Mononuclear cell (primary cell): ENCODE results near the gene MAGIX. TPM values are rescaled to one million over a fixed set of nuclear protein-coding genes. Genes with fewer than 3 reads are reported as not detected.
"Not testable (repeated sequence)": the region's sequence is repeated elsewhere in the genome, so short reads cannot be mapped to it uniquely, and the experiment has no call there.

Source experiments
- H3K27me3 ChIP-seq: 2 replicates; pipeline ENCODE4 v1.6.0; 2011; ENCODE audit warnings: low read length, control low read depth; ENCODE audit not compliant: insufficient read depth
- H3K4me1 ChIP-seq: 2 replicates; pipeline ENCODE4 v1.5.1; 2011; ENCODE audit warnings: mild to moderate bottlenecking, low read length, control low read depth; ENCODE audit not compliant: insufficient read depth
- H3K4me3 ChIP-seq: 2 replicates; pipeline ENCODE4 v1.5.1; 2011; ENCODE audit warnings: mild to moderate bottlenecking, low read length, moderate library complexity
- H3K9me3 ChIP-seq: 2 replicates; pipeline ENCODE4 v1.5.1; 2011; ENCODE audit warnings: low read depth, mild to moderate bottlenecking, control low read depth, low read length
- total RNA-seq: library from RNA; depleted of rRNA; stranded (reverse); fragments of >200 nt; gene quantifications from one replicate; pipeline ENCODE4 v1.2.3, GENCODE V29; 2012

Gene MAGIX
- total RNA-seq: 0.42 TPM

- Histone ChIP-seq H3K4me3 (peak within 1 kb of the TSS; percentile 25), H3K9me3 (no peaks in the 10 kb centered on the region), H3K4me1 (peaks cover 25% of the 10 kb centered on the region), H3K27me3 (no peaks in the 10 kb centered on the region)
Observed at GRCh38 chrX:49162620-49163019, at the start of gene MAGIX. MAGIX (plus strand) TSS chrX:49162758; CDS start chrX:49162890, 132 bp downstream.

GRCh38 chrX:49116076-49116475 is 46.5 kb upstream of the MAGIX start:
- H3K4me1 ChIP-seq: peaks cover 11% of the 10 kb centered on the region
- no peak overlapping the region for H3K4me3 ChIP-seq
- H3K27me3 ChIP-seq: no peaks in the 10 kb centered on the region
- no peaks in the 10 kb centered on the region for H3K9me3 ChIP-seq

GRCh38 chrX:49116716-49117115 is 45.8 kb upstream of the MAGIX start:
- H3K27me3 ChIP-seq: no peaks in the 10 kb centered on the region
- no peak overlapping the region for H3K4me3 ChIP-seq

GRCh38 chrX:49117581-49117980 is 45.0 kb upstream of the MAGIX start:
- H3K4me3 ChIP-seq: no peak overlapping the region
- H3K27me3 ChIP-seq: no peaks in the 10 kb centered on the region
- peaks cover 14% of the 10 kb centered on the region for H3K4me1 ChIP-seq
- no peaks in the 10 kb centered on the region for H3K9me3 ChIP-seq

More at GRCh38 chrX:49116716-49117115, 45.8 kb upstream of the MAGIX start:
- Histone ChIP-seq H3K9me3 (no peaks in the 10 kb centered on the region), H3K4me1 (peaks cover 11% of the 10 kb centered on the region)

GRCh38 chrX:49120091-49120490 is 42.5 kb upstream of the MAGIX start:
- no peaks in the 10 kb centered on the region for H3K27me3 ChIP-seq
- H3K4me1 ChIP-seq: peaks cover 20% of the 10 kb centered on the region
- H3K9me3 ChIP-seq: no peaks in the 10 kb centered on the region
- no peak overlapping the region for H3K4me3 ChIP-seq

GRCh38 chrX:49122499-49122898 is 40.1 kb upstream of the MAGIX start:
- Histone ChIP-seq H3K4me3 (no peak overlapping the region), H3K4me1 (peaks cover 11% of the 10 kb centered on the region), H3K27me3 (no peaks in the 10 kb centered on the region), H3K9me3 (no peaks in the 10 kb centered on the region)

GRCh38 chrX:49127742-49128258 is 34.8 kb upstream of the MAGIX start:
- H3K4me3 ChIP-seq, H3K27me3 ChIP-seq, H3K9me3 ChIP-seq, H3K4me1 ChIP-seq: not testable (repeated sequence)

- Histone ChIP-seq H3K4me1 (no peaks in the 10 kb centered on the region), H3K9me3 (no peaks in the 10 kb centered on the region), H3K4me3 (no peak overlapping the region), H3K27me3 (no peaks in the 10 kb centered on the region)
Observed at GRCh38 chrX:49129427-49129826, 33.1 kb upstream of the MAGIX start.

GRCh38 chrX:49132275-49132674 is 30.3 kb upstream of the MAGIX start:
- H3K4me3 ChIP-seq, H3K9me3 ChIP-seq, H3K27me3 ChIP-seq, H3K4me1 ChIP-seq: not testable (repeated sequence)

- Histone ChIP-seq H3K4me3 (no peak overlapping the region), H3K27me3 (no peaks in the 10 kb centered on the region), H3K4me1 (no peaks in the 10 kb centered on the region), H3K9me3 (no peaks in the 10 kb centered on the region)
Observed at GRCh38 chrX:49133759-49134158, 28.8 kb upstream of the MAGIX start.

- H3K27me3 ChIP-seq: no peaks in the 10 kb centered on the region
- H3K9me3 ChIP-seq: peaks cover 14% of the 10 kb centered on the region
- no peak overlapping the region for H3K4me3 ChIP-seq
- H3K4me1 ChIP-seq: no peaks in the 10 kb centered on the region
Observed at GRCh38 chrX:49137492-49137891, 25.1 kb upstream of the MAGIX start.

- Histone ChIP-seq H3K4me3 (no peak overlapping the region), H3K27me3 (no peaks in the 10 kb centered on the region), H3K9me3 (peaks cover 14% of the 10 kb centered on the region), H3K4me1 (no peaks in the 10 kb centered on the region)
Observed at GRCh38 chrX:49139713-49140112, 22.8 kb upstream of the MAGIX start.

- H3K9me3 ChIP-seq: peaks cover 14% of the 10 kb centered on the region
- H3K4me3 ChIP-seq, H3K4me1 ChIP-seq, H3K27me3 ChIP-seq: not testable (repeated sequence)
Observed at GRCh38 chrX:49142264-49142663, 20.3 kb upstream of the MAGIX start.

- not testable (repeated sequence) for H3K4me3 ChIP-seq, H3K27me3 ChIP-seq, H3K4me1 ChIP-seq
- peaks cover 14% of the 10 kb centered on the region for H3K9me3 ChIP-seq
Observed at GRCh38 chrX:49143154-49143553, 19.4 kb upstream of the MAGIX start.

GRCh38 chrX:49147282-49147681 is 15.3 kb upstream of the MAGIX start:
- Histone ChIP-seq H3K27me3 (no peaks in the 10 kb centered on the region), H3K4me1 (no peaks in the 10 kb centered on the region), H3K9me3 (no peaks in the 10 kb centered on the region), H3K4me3 (no peak overlapping the region)

- H3K4me3 ChIP-seq: no peak overlapping the region
- H3K27me3 ChIP-seq: no peaks in the 10 kb centered on the region
- H3K9me3 ChIP-seq: no peaks in the 10 kb centered on the region
- H3K4me1 ChIP-seq: no peaks in the 10 kb centered on the region
Observed at GRCh38 chrX:49147936-49148335, 14.6 kb upstream of the MAGIX start.
